GM21447 (cell line): ENCODE data around the gene LRRC75A.
"Not testable (repeated sequence)": the region's sequence is repeated elsewhere in the genome, so short reads cannot be mapped to it uniquely, and the experiment has no call there.

Experiments used
- ATAC-seq: cut with Tn5 transposase; IDR thresholded peaks from one replicate; pipeline ENCODE4 v1.9.1; 2021; ENCODE audit not compliant: unreplicated experiment

The LRRC75A gene

GRCh38 chr17:16491703-16492612 is at the start of gene LRRC75A:
TSS of gene LRRC75A (minus strand) at chr17:16492193. CDS start at chr17:16491990, 203 bp downstream.
- no peak for ATAC-seq

GRCh38 chr17:16537130-16537458 is 45.1 kb upstream of the LRRC75A start:
- no peak for ATAC-seq

- no peak for ATAC-seq
Observed at GRCh38 chr17:16534236-16534635, 42.2 kb upstream of the LRRC75A start.

- no peak for ATAC-seq
Observed at GRCh38 chr17:16529906-16530305, 37.9 kb upstream of the LRRC75A start.

- no peak for ATAC-seq
Observed at GRCh38 chr17:16527298-16527697, 35.3 kb upstream of the LRRC75A start.

- not testable (repeated sequence) for ATAC-seq
Observed at GRCh38 chr17:16525556-16525955, 33.6 kb upstream of the LRRC75A start.

GRCh38 chr17:16521070-16521727 is 29.2 kb upstream of the LRRC75A start:
- peak; percentile 82 for ATAC-seq

GRCh38 chr17:16519021-16519420 is 27.0 kb upstream of the LRRC75A start:
- ATAC-seq = no peak

- no peak for ATAC-seq
Observed at GRCh38 chr17:16517477-16517876, 25.5 kb upstream of the LRRC75A start.

- no peak for ATAC-seq
Observed at GRCh38 chr17:16516594-16517051, 24.6 kb upstream of the LRRC75A start.

- no peak for ATAC-seq
Observed at GRCh38 chr17:16515933-16516332, 23.9 kb upstream of the LRRC75A start.

GRCh38 chr17:16513873-16514272 is 21.9 kb upstream of the LRRC75A start:
- ATAC-seq = no peak

GRCh38 chr17:16512011-16512410 is 20.0 kb upstream of the LRRC75A start:
- no peak for ATAC-seq

- ATAC-seq = no peak
Observed at GRCh38 chr17:16511593-16511992, 19.6 kb upstream of the LRRC75A start.

GRCh38 chr17:16507918-16508533 is 16.0 kb upstream of the LRRC75A start:
- ATAC-seq = no peak

GRCh38 chr17:16506188-16506587 is 14.2 kb upstream of the LRRC75A start:
- ATAC-seq = no peak

- no peak for ATAC-seq
Observed at GRCh38 chr17:16504984-16505383, 13.0 kb upstream of the LRRC75A start.

- no peak for ATAC-seq
Observed at GRCh38 chr17:16496820-16497489, 5.0 kb upstream of the LRRC75A start.

- no peak for ATAC-seq
Observed at GRCh38 chr17:16495980-16496819, 4.2 kb upstream of the LRRC75A start.

GRCh38 chr17:16495561-16495960 is 3.6 kb upstream of the LRRC75A start:
- no peak for ATAC-seq
